H1 (cell line): Measurements from ENCODE around the gene CYP46A1. TPM values are rescaled to one million over a fixed set of nuclear protein-coding genes. Genes with fewer than 3 reads are reported as not detected.
A peak's percentile ranks its signal among the peaks of the same experiment; 100 is the strongest.

ENCODE experiments used
- CTCF ChIA-PET: fragments of 300-600 bp; sonication (Branson Sonifier 250); formaldehyde crosslinking; loops from one replicate; lab custom pipeline; 2021; ENCODE audit not compliant: partially characterized antibody; lab: Charles Lee
- POLR2A ChIA-PET: fragments of 300-600 bp; sonication (Branson Sonifier 250); formaldehyde crosslinking; loops from one replicate; lab custom pipeline; 2021; ENCODE audit warnings: inconsistent platforms; ENCODE audit not compliant: partially characterized antibody; lab: Charles Lee
- DNase-seq, 2 experiments: peaks; one replicate each; pipeline versions ENCODE4 v3.0.0 to v3.0.0-alpha.2; 2010 to 2022; ENCODE audit warnings: low spot score in 2 of 2, low read depth in 1 of 2, mixed read lengths in 1 of 2
- FAIRE-seq: peaks from 2 replicates; lab custom pipeline; 2011; peaks lifted over from hg19 to GRCh38; lab: Jason Lieb, UNC
- H2AFZ ChIP-seq: 2 replicates; pipeline ENCODE4 v1.8.1; 2012; ENCODE audit warnings: low read length, inconsistent platforms
- H2AK5ac ChIP-seq: 2 replicates; pipeline ENCODE4 v1.6.1; 2013; ENCODE audit warnings: low read depth, low read length
- H2BK120ac ChIP-seq: replicated peaks from 2 replicates; pipeline ENCODE3; 2013; ENCODE audit warnings: low read depth, low read length, inconsistent platforms
- H2BK12ac ChIP-seq: 2 replicates; pipeline ENCODE4 v1.6.1; 2013; ENCODE audit warnings: low read depth, low read length
- H2BK15ac ChIP-seq: 2 replicates; pipeline ENCODE4 v1.6.1; 2013; ENCODE audit warnings: low read length
- H2BK20ac ChIP-seq: 2 replicates; pipeline ENCODE4 v1.6.1; 2013; ENCODE audit warnings: low read length
- H2BK5ac ChIP-seq: 2 replicates; pipeline ENCODE4 v1.6.1; 2013; ENCODE audit warnings: low read depth, low read length
- H3K14ac ChIP-seq: 2 replicates; pipeline ENCODE4 v1.6.1; 2013; ENCODE audit warnings: inconsistent platforms; ENCODE audit not compliant: insufficient read length
- H3K18ac ChIP-seq: 2 replicates; pipeline ENCODE4 v1.6.1; 2013; ENCODE audit warnings: low read length; ENCODE audit errors: extremely low read depth
- H3K23ac ChIP-seq: 2 replicates; pipeline ENCODE4 v1.6.1; 2013; ENCODE audit warnings: inconsistent platforms; ENCODE audit not compliant: insufficient read length
- H3K23me2 ChIP-seq: 2 replicates; pipeline ENCODE4 v1.6.1; 2013; ENCODE audit warnings: low read depth, low read length
- H3K27ac ChIP-seq: 2 replicates; pipeline ENCODE4 v1.6.1; 2011; ENCODE audit warnings: low read depth, low read length, inconsistent platforms
- H3K27me3 ChIP-seq, 4 experiments: replicated peaks in 1 of 4; 1 replicate in 1 of 4; 2 replicates in 3 of 4; pipeline versions ENCODE4 v1.6.1 to v1.8.1; 2011 to 2013; ENCODE audit warnings: low read length in 3 of 4, mild to moderate bottlenecking in 3 of 4, inconsistent platforms in 2 of 4, mixed read lengths in 2 of 4, moderate library complexity in 1 of 4; ENCODE audit not compliant: control insufficient read depth in 3 of 4, insufficient read depth in 3 of 4; ENCODE audit errors: extremely low read depth in 1 of 4
- H3K36me3 ChIP-seq, 4 experiments: 2 replicates each; pipeline versions ENCODE4 v1.6.1 to v1.8.1; 2011 to 2013; ENCODE audit warnings: mild to moderate bottlenecking in 4 of 4, low read length in 3 of 4, moderate library complexity in 2 of 4, control low read depth in 1 of 4, inconsistent platforms in 1 of 4; ENCODE audit not compliant: insufficient read depth in 4 of 4, control insufficient read depth in 2 of 4
- H3K4ac ChIP-seq: replicated peaks from 2 replicates; pipeline ENCODE3; 2013; ENCODE audit warnings: low read length, low read depth, mixed read lengths, inconsistent platforms; ENCODE audit not compliant: insufficient read length
- H3K4me1 ChIP-seq, 4 experiments: replicated peaks in 1 of 4; 1 replicate in 1 of 4; 2 replicates in 3 of 4; pipeline versions ENCODE4 v1.6.1 to v1.8.1; 2011 to 2013; ENCODE audit warnings: low read length in 3 of 4, inconsistent platforms in 2 of 4, mixed read lengths in 1 of 4; ENCODE audit not compliant: insufficient read depth in 4 of 4, control insufficient read depth in 3 of 4
- H3K4me2 ChIP-seq, 2 experiments: 2 replicates each; pipeline versions ENCODE4 v1.6.1 to v1.8.1; 2011 to 2013; ENCODE audit warnings: low read depth in 2 of 2, low read length in 2 of 2, control low read depth in 1 of 2, inconsistent platforms in 1 of 2, mild to moderate bottlenecking in 1 of 2; ENCODE audit not compliant: insufficient read depth in 1 of 2
- H3K4me3 ChIP-seq, 4 experiments: fragments of 200-600, 300-600 bp in 1 of 4; sonication (generic), shearing (Covaris generic), sonication (Bioruptor Twin) in 1 of 4; 2 replicates each; pipeline versions ENCODE4 v1.5.1 to v1.8.1; 2011 to 2016; ENCODE audit warnings: low read length in 4 of 4, low read depth in 3 of 4, control low read depth in 2 of 4, inconsistent platforms in 2 of 4, mild to moderate bottlenecking in 2 of 4, mixed read lengths in 1 of 4, moderate library complexity in 1 of 4; ENCODE audit not compliant: insufficient read depth in 2 of 4; ENCODE audit errors: extremely low read depth in 1 of 4
- H3K56ac ChIP-seq: replicated peaks from 2 replicates; pipeline ENCODE3; 2013; ENCODE audit warnings: low read depth, mild to moderate bottlenecking, mixed read lengths, low read length, inconsistent platforms; ENCODE audit not compliant: insufficient read length
- H3K79me1 ChIP-seq: 2 replicates; pipeline ENCODE4 v1.6.1; 2013; ENCODE audit warnings: low read depth, low read length, control low read depth
- H3K79me2 ChIP-seq, 2 experiments: 2 replicates each; pipeline versions ENCODE4 v1.6.1 to v1.8.1; 2012 to 2013; ENCODE audit warnings: low read length in 2 of 2, mild to moderate bottlenecking in 2 of 2, inconsistent platforms in 1 of 2; ENCODE audit not compliant: insufficient read depth in 2 of 2, control insufficient read depth in 1 of 2
- H3K9ac ChIP-seq, 4 experiments: replicated peaks in 1 of 4; 1 replicate in 1 of 4; 2 replicates in 3 of 4; pipeline versions ENCODE4 v1.6.1 to v1.8.1; 2011 to 2013; ENCODE audit warnings: low read depth in 3 of 4, low read length in 3 of 4, control low read depth in 2 of 4, mild to moderate bottlenecking in 2 of 4, moderate library complexity in 2 of 4, inconsistent platforms in 1 of 4; ENCODE audit errors: extremely low read depth in 1 of 4
- H3K9me3 ChIP-seq, 2 experiments: 2 replicates each; pipeline versions ENCODE4 v1.6.1 to v1.8.1; 2012 to 2013; ENCODE audit warnings: mild to moderate bottlenecking in 2 of 2, moderate library complexity in 2 of 2, control low read depth in 1 of 2, inconsistent platforms in 1 of 2, low read depth in 1 of 2, low read length in 1 of 2, mixed read lengths in 1 of 2; ENCODE audit not compliant: insufficient read depth in 2 of 2
- H4K20me1 ChIP-seq, 2 experiments: replicated peaks in 1 of 2; 2 replicates each; pipeline versions ENCODE3 to v1.8.1; 2011 to 2013; ENCODE audit warnings: inconsistent platforms in 2 of 2, low read length in 2 of 2, mild to moderate bottlenecking in 1 of 2; ENCODE audit not compliant: insufficient read depth in 2 of 2, control insufficient read depth in 1 of 2
- H4K5ac ChIP-seq: 2 replicates; pipeline ENCODE4 v1.6.1; 2013; ENCODE audit warnings: low read length, low read depth, mixed read lengths, inconsistent platforms; ENCODE audit not compliant: insufficient read length
- H4K8ac ChIP-seq: 2 replicates; pipeline ENCODE4 v1.8.0; 2013; ENCODE audit warnings: mild to moderate bottlenecking, moderate library complexity, low read length, inconsistent platforms; ENCODE audit not compliant: insufficient read depth; ENCODE audit errors: extremely low read depth
- H4K91ac ChIP-seq: replicated peaks from 2 replicates; pipeline ENCODE3; 2013; ENCODE audit warnings: low read length, mixed read lengths, inconsistent platforms; ENCODE audit not compliant: insufficient read length
- GABPA ChIP-seq: IDR thresholded peaks from 2 replicates; pipeline ENCODE4 v1.6.1; 2011; ENCODE audit warnings: mild to moderate bottlenecking, low read length, moderate library complexity, borderline replicate concordance; ENCODE audit not compliant: insufficient read depth
- HDAC6 ChIP-seq: IDR thresholded peaks from one replicate; pipeline ENCODE4 v1.7.1; 2012; ENCODE audit warnings: low read depth, mild to moderate bottlenecking, inconsistent platforms, low read length, moderate library complexity
- POLR2A ChIP-seq, 2 experiments: IDR thresholded peaks; 1 replicate in 1 of 2; 2 replicates in 1 of 2; pipeline ENCODE4 v1.6.1; 2011; ENCODE audit warnings: low read depth in 2 of 2, low read length in 2 of 2, mild to moderate bottlenecking in 2 of 2; ENCODE audit errors: control extremely low read depth in 1 of 2
- SP4 ChIP-seq: IDR thresholded peaks from 2 replicates; pipeline ENCODE4 v1.6.1; 2012; ENCODE audit warnings: low read length, inconsistent platforms
- TEAD4 ChIP-seq: IDR thresholded peaks from 2 replicates; pipeline ENCODE4 v1.6.1; 2012; ENCODE audit warnings: low read depth, low read length, inconsistent platforms, mixed read lengths
- WGBS, 2 experiments: shearing (Covaris generic) in 1 of 2; methylation state at CpG; one replicate each; pipeline versions ENCODE4 v1.1.6 to v1.1.7; 2013 to 2015; ENCODE audit warnings: low lambda C conversion rate in 2 of 2, mixed read lengths in 2 of 2, inconsistent platforms in 1 of 2, low coverage in 1 of 2, missing lambda C conversion rate in 1 of 2; ENCODE audit not compliant: insufficient replicate concordance in 2 of 2, insufficient coverage in 1 of 2, insufficient read length in 1 of 2; ENCODE audit errors: extremely low coverage in 1 of 2, missing lambda C conversion rate in 1 of 2; 5-methylcytosine and 5-hydroxymethylcytosine counted together
- polyA plus RNA-seq, 7 experiments: library from polyadenylated mRNA; depleted of rRNA in 3 of 7; stranded (reverse) in 5 of 7; unstranded in 2 of 7; fragments of >200 nt in 5 of 7; fragments of 200-250 nt in 2 of 7; gene quantifications; 1 replicate in 5 of 7; 2 replicates in 1 of 7; 4 replicates in 1 of 7; pipeline versions ENCODE4 v1.2.1 to v1.2.3, GENCODE V29; 2011 to 2013; ENCODE audit warnings: missing spikeins in 2 of 7, mixed read lengths in 2 of 7
- total RNA-seq: library from RNA; stranded (reverse); fragmentation: NEBNext Ultra II Directional; extraction: Animal tissue kit (Norgen Biotek cat#: 25700); gene quantifications from 2 replicates; pipeline ENCODE4 v1.2.1, GENCODE V29; 2021
- TF ChIP-seq, protein P1 (sequence below): IDR thresholded peaks from 2 replicates; pipeline ENCODE4 v1.6.1; 2012; ENCODE audit warnings: low read length, inconsistent platforms

The CYP46A1 gene
- total and polyA plus RNA-seq, 2 of the 8 experiments (the other 6 are each of a cell fraction or from before 2014, with no cell fraction given): 0.41 to 1.3 TPM

DNA sequence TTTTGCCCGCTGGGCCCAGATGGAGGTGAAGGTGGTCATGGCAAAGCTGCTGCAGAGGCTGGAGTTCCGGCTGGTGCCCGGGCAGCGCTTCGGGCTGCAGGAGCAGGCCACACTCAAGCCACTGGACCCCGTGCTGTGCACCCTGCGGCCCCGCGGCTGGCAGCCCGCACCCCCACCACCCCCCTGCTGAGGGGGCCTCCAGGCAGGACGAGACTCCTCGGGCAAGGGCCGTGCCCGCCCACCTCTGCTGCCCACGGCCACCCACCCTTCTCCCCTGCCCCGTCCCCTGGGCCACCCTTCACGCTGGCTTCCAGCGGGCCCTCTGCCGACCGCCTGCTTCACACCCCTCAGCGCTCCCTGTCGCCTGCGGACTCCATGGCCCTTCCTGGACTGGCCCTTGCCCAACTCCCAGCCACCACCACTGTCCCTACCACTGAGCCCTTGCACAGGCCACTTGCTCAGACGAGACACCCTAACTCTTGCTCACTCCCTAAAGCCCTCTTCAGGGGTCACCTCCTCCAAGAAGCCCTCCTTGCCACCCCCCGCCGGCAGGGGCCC, 42.5 kb downstream of the CYP46A1 start:
- Histone ChIP-seq H3K23me2 (no peaks in the 10 kb centered on the region; the same call in 1 of the 2 replicates), H2AFZ (no peak overlapping the region), H2BK120ac (no peak overlapping the region), H3K4me3 (no peak overlapping the region), H3K4me2 (no peak overlapping the region), H3K23ac (no peak overlapping the region), H3K27me3 (0 out of 7 replicates have a peak, but pooled peaks cover 0 to 3% (median 0%) of the 10 kb centered on the region in 4 experiments), H2AK5ac (no peak overlapping the region)
- POLR2A ChIA-PET: no interaction called here
- no peak for FAIRE-seq
- TF ChIP-seq GABPA (no peak), SP4 (no peak), POLR2A (IDR thresholded peaks at IDR 0.05; ENCODE audit: control extremely low read depth in 1 of 2, low read depth in 2 of 2, low read length in 2 of 2) (no peak), HDAC6 (no peak), TEAD4 (no peak)
- TF ChIP-seq, protein P1, sequence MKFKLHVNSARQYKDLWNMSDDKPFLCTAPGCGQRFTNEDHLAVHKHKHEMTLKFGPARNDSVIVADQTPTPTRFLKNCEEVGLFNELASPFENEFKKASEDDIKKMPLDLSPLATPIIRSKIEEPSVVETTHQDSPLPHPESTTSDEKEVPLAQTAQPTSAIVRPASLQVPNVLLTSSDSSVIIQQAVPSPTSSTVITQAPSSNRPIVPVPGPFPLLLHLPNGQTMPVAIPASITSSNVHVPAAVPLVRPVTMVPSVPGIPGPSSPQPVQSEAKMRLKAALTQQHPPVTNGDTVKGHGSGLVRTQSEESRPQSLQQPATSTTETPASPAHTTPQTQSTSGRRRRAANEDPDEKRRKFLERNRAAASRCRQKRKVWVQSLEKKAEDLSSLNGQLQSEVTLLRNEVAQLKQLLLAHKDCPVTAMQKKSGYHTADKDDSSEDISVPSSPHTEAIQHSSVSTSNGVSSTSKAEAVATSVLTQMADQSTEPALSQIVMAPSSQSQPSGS: no peak
- TF ChIP-seq, all 59 proteins: peak for 0
- 86% methylated on average over 20 of the region's 26 CpGs; no CpG with 5 or more reads in 1 of the 2 experiments for WGBS, 2 experiments
- H3K56ac ChIP-seq: no peak overlapping the region
- no peak overlapping the region for H3K18ac ChIP-seq
- no peak overlapping the region for H2BK5ac ChIP-seq
- no peak overlapping the region for H2BK12ac ChIP-seq
- H4K91ac ChIP-seq: no peak overlapping the region
- H3K9ac ChIP-seq: no peak overlapping the region
- no peak overlapping the region; the same call in 1 of the 2 replicates for H4K8ac ChIP-seq
- no peak overlapping the region for H4K5ac ChIP-seq
- H3K27ac ChIP-seq: no peak overlapping the region
- H3K4me1 ChIP-seq: peaks cover 0 to 12% (median 7%) of the 10 kb centered on the region in 4 experiments; a peak in 5 of 7 replicates
- DNase-seq: peak in 1 of 2 experiments; percentile 46
- CTCF ChIA-PET: interaction anchor here (0.7 to 18.9 kb wide), 6 partner anchors 21 to 346 kb away, joined by 3 to 237 read pairs (median 4); no protein-coding TSS in a partner anchor
- no peaks in the 10 kb centered on the region for H3K79me1 ChIP-seq
- no peak overlapping the region for H2BK15ac ChIP-seq
- no peak overlapping the region for H3K14ac ChIP-seq
- H3K4ac ChIP-seq: no peak overlapping the region
- H3K9me3 ChIP-seq: no peaks in the 10 kb centered on the region
- H4K20me1 ChIP-seq: peaks cover 0 to 1% of the 10 kb centered on the region in 2 experiments
- no peaks in the 10 kb centered on the region for H3K79me2 ChIP-seq
- no peaks in the 10 kb centered on the region for H3K36me3 ChIP-seq
- no peak overlapping the region for H2BK20ac ChIP-seq
